Measurements from ENCODE around the gene GRAMD2B.

GRAMD2B gene

GRCh38 chr5:126534553-126534952 is 111.3 kb downstream of the GRAMD2B start:
- H3K4me1 Mint-ChIP-seq (ENCODE audit: low read depth), result no peaks in the 10 kb centered on the region
- no peak overlapping the region for H3K4me3 Mint-ChIP-seq
- H3K9me3 Mint-ChIP-seq, result no peaks in the 10 kb centered on the region
- no peak overlapping the region for H3K27ac Mint-ChIP-seq
- no peaks in the 10 kb centered on the region for H3K27me3 Mint-ChIP-seq
- no peaks in the 10 kb centered on the region for H3K36me3 Mint-ChIP-seq (ENCODE audit: low read depth)

- H3K4me3 Mint-ChIP-seq, result no peak overlapping the region
- H3K27ac Mint-ChIP-seq, result no peak overlapping the region
- H3K36me3 Mint-ChIP-seq (ENCODE audit: low read depth), result no peaks in the 10 kb centered on the region
- H3K4me1 Mint-ChIP-seq (ENCODE audit: low read depth), result no peaks in the 10 kb centered on the region
- no peaks in the 10 kb centered on the region for H3K9me3 Mint-ChIP-seq
- no peaks in the 10 kb centered on the region for H3K27me3 Mint-ChIP-seq
These were observed 112.8 kb downstream of the GRAMD2B start for GRCh38 chr5:126535856-126536545.

- H3K27ac Mint-ChIP-seq, result no peak overlapping the region
- H3K4me1 Mint-ChIP-seq (ENCODE audit: low read depth), result no peaks in the 10 kb centered on the region
- no peaks in the 10 kb centered on the region for H3K27me3 Mint-ChIP-seq
- H3K9me3 Mint-ChIP-seq, result no peaks in the 10 kb centered on the region
- no peaks in the 10 kb centered on the region for H3K36me3 Mint-ChIP-seq (ENCODE audit: low read depth)
- H3K4me3 Mint-ChIP-seq, result no peak overlapping the region
These were observed 113.7 kb downstream of the GRAMD2B start for GRCh38 chr5:126536874-126537273.

GRCh38 chr5:126538579-126538978 is 115.4 kb downstream of the GRAMD2B start:
- no peak overlapping the region for H3K27ac Mint-ChIP-seq
- no peaks in the 10 kb centered on the region for H3K27me3 Mint-ChIP-seq
- H3K4me1 Mint-ChIP-seq (ENCODE audit: low read depth), result no peaks in the 10 kb centered on the region
- H3K36me3 Mint-ChIP-seq (ENCODE audit: low read depth), result no peaks in the 10 kb centered on the region
- H3K9me3 Mint-ChIP-seq, result no peaks in the 10 kb centered on the region
- H3K4me3 Mint-ChIP-seq, result no peak overlapping the region

GRCh38 chr5:126540631-126541030 is 117.4 kb downstream of the GRAMD2B start:
- no peak overlapping the region for H3K27ac Mint-ChIP-seq
- H3K4me1 Mint-ChIP-seq (ENCODE audit: low read depth), result no peaks in the 10 kb centered on the region
- no peaks in the 10 kb centered on the region for H3K27me3 Mint-ChIP-seq
- no peaks in the 10 kb centered on the region for H3K36me3 Mint-ChIP-seq (ENCODE audit: low read depth)
- no peaks in the 10 kb centered on the region for H3K9me3 Mint-ChIP-seq
- no peak overlapping the region for H3K4me3 Mint-ChIP-seq

- H3K36me3 Mint-ChIP-seq (ENCODE audit: low read depth), result no peaks in the 10 kb centered on the region
- no peak overlapping the region for H3K4me3 Mint-ChIP-seq
- no peaks in the 10 kb centered on the region for H3K4me1 Mint-ChIP-seq (ENCODE audit: low read depth)
- no peaks in the 10 kb centered on the region for H3K9me3 Mint-ChIP-seq
- H3K27ac Mint-ChIP-seq, result no peak overlapping the region
- H3K27me3 Mint-ChIP-seq, result no peaks in the 10 kb centered on the region
These were observed 119.2 kb downstream of the GRAMD2B start for GRCh38 chr5:126542441-126542840.

GRCh38 chr5:126543009-126543408 is 119.8 kb downstream of the GRAMD2B start:
- no peak overlapping the region for H3K4me3 Mint-ChIP-seq
- no peaks in the 10 kb centered on the region for H3K36me3 Mint-ChIP-seq (ENCODE audit: low read depth)
- H3K9me3 Mint-ChIP-seq, result no peaks in the 10 kb centered on the region
- no peaks in the 10 kb centered on the region for H3K4me1 Mint-ChIP-seq (ENCODE audit: low read depth)
- no peak overlapping the region for H3K27ac Mint-ChIP-seq
- no peaks in the 10 kb centered on the region for H3K27me3 Mint-ChIP-seq

GRCh38 chr5:126543660-126544059 is 120.5 kb downstream of the GRAMD2B start:
- no peaks in the 10 kb centered on the region for H3K4me1 Mint-ChIP-seq (ENCODE audit: low read depth)
- no peaks in the 10 kb centered on the region for H3K27me3 Mint-ChIP-seq
- no peaks in the 10 kb centered on the region for H3K9me3 Mint-ChIP-seq
- no peaks in the 10 kb centered on the region for H3K36me3 Mint-ChIP-seq (ENCODE audit: low read depth)
- H3K4me3 Mint-ChIP-seq, result no peak overlapping the region
- H3K27ac Mint-ChIP-seq, result no peak overlapping the region
